AG10803 (cell line): ENCODE measurements around the gene RGS1.
A peak's percentile ranks its signal among the peaks of the same experiment; 100 is the strongest.

ENCODE experiments used
- DNase-seq: peaks from one replicate; pipeline ENCODE4 v3.0.0; 2010; ENCODE audit warnings: low read depth
- H3K4me3 ChIP-seq: 2 replicates; pipeline ENCODE4 v1.5.1; 2011; ENCODE audit warnings: mild to moderate bottlenecking, low read length, control low read depth
- CTCF ChIP-seq: conservative IDR thresholded peaks from 2 replicates; pipeline ENCODE4 v1.5.1; 2011; ENCODE audit warnings: mild to moderate bottlenecking, low read length, control low read depth, inconsistent platforms

RGS1 gene

DNA sequence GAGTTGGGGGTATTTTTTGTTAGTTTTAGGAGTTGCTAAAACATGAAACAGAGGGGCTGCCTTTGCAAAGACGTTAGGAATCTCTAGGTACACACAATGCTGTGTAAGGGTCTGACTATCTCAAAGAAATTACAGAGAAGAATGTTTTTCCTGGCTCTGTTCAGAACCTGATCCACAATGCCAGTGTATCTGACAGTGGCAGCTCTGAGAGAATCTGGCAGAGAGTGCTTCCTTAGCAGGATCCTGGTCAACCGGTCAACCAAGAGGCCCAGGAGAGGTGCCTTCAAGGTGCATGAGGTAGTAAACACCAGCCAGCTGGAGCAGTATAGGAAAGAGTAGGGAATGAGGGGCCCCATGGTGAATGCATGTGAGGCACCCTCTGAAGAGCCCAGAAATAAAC is 40.9 kb upstream of the RGS1 start:
- TF ChIP-seq CTCF = no peak
- DNase-seq = no peak
- H3K4me3 ChIP-seq = no peak overlapping the region

GRCh38 chr1:192535916-192536664 is 39.5 kb upstream of the RGS1 start:
- no peak overlapping the region for H3K4me3 ChIP-seq
- no peak for TF ChIP-seq CTCF
- DNase-seq = no peak

DNA sequence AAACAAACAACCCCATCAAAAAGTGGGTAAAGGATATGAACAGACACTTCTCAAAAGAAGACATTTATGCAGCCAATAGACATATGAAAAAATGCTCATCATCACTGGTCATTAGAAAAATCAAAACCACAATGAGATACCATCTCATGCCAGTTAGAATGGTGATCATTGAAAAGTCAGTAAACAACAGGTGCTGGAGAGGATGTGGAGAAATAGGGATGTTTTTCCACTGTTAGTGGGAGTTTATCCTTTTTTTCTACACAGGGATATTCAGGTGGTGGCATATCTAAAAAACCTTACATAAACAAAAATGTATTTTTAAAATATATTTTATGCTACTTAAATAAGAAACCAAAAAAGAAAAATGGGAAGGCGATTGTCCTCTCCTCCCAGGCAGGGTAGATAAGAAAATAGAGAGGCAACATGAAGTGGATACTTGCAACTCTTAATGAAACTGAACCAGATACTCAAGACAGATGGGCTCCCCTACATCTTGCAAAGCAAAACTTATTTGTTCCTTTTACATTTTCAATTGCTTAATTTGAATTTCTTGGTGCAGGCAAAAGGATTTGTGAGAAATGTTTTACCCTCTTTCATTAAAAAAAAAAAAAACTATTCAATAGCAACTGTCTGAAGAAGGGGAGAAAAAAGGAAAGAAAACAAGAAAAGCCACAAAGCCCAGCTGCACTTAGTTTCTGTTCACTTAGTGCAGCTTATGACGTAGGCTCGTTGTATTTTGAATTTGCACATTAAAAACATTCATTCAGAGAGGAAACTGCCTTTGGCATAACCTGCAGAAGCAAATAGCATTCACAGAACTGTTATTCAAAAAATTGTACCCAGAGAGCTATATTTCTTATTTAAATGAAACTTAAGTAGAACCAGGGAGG is 36.9 kb upstream of the RGS1 start:
- peak; percentile 60 for DNase-seq
- no peak overlapping the region for H3K4me3 ChIP-seq

GRCh38 chr1:192539297-192540092 is 36.1 kb upstream of the RGS1 start:
- DNase-seq = peak; percentile 98
- H3K4me3 ChIP-seq = no peak overlapping the region

More for the DNA sequence above, 36.9 kb upstream of the RGS1 start:
- TF ChIP-seq CTCF = no peak

GRCh38 chr1:192543445-192543844 is 32.1 kb upstream of the RGS1 start:
- no peak for TF ChIP-seq CTCF
- H3K4me3 ChIP-seq = no peak overlapping the region
- DNase-seq = no peak

More at GRCh38 chr1:192539297-192540092, 36.1 kb upstream of the RGS1 start:
- TF ChIP-seq CTCF = no peak

DNA sequence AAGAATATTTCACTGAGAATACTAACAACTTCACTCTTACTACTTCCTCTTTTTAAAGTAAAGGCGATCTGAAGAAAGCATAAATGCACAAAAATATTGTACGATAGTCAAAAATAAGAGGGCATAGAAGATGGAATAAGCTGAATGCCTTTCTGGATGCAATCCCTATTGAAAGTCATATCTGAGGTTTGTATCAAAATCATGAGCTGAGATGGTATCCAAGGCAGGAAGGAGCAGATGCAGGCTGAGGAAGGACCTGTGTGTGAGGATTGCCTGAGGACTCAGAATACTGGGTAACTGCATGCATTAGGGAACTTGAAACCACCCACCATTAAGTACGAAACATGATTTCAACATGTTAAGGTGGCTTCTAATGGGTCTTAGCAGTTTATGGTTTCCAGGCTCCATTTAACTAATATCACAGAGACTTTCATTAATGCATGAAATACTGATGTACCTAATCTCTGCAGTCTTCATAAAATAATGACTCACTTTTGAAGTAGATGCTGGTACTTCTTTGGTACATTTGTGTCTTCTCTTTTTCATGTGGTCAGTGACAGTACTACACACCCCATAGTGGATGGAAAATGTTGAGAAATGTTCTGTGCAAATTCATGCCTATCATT is 29.6 kb upstream of the RGS1 start:
- no peak; the same call in 1 of the 2 replicates for TF ChIP-seq CTCF
- DNase-seq = no peak
- H3K4me3 ChIP-seq = no peak overlapping the region
